NCI-H1694 (cell line): Measurements from ENCODE around the gene RWDD4.

Source experiments
- DNase-seq: peaks from one replicate; lab custom pipeline; 2025; lab: John Stamatoyannopoulos, UW

The RWDD4 gene

DNA sequence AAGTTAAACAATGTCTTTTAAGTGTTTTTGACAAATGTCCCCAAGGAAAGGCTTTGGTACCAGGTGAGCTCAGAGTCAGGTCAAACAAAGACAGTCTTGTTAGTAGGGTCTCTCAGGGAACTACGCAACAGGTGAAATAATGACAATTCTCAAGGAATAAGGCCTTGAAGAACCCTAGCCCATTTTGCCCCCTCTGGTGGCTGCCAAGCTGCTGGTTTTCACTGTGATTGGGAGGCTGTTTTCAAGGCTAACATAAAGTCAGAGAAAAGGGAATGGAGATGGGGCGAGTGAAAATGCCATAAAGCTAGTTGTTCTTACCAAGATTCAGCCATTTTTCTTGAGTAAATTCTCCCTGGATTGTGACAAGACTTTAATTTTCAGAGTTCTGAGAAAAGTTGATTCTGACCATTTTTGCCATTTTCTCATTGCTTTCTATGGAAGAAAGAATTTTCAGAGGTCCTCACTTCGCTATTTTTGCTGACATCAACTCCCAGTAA is 58.7 kb downstream of the RWDD4 start:
- no peak for DNase-seq

GRCh38 chr4:183599690-183600089 is 59.3 kb downstream of the RWDD4 start:
- no peak for DNase-seq

GRCh38 chr4:183599284-183599683 is 59.7 kb downstream of the RWDD4 start:
- no peak for DNase-seq

- no peak for DNase-seq
Measured at GRCh38 chr4:183596067-183596757, 62.8 kb downstream of the RWDD4 start.

- DNase-seq, result no peak
Measured at GRCh38 chr4:183594823-183595222, 64.2 kb downstream of the RWDD4 start.

- DNase-seq, result no peak
Measured at GRCh38 chr4:183591301-183591700, 67.7 kb downstream of the RWDD4 start.
